HFFc6 (cell line): Measurements from ENCODE around the gene EIF5A2. TPM values are rescaled to one million over a fixed set of nuclear protein-coding genes. Genes with fewer than 3 reads are reported as not detected.

Source experiments
- DNase-seq: peaks from one replicate; pipeline ENCODE4 v3.0.0-alpha.2; 2018
- H3K27ac Mint-ChIP-seq: 2 replicates; pipeline ENCODE4 v1.8.0; 2020; ENCODE audit warnings: mild to moderate bottlenecking, mixed read lengths
- H3K27me3 Mint-ChIP-seq: 2 replicates; pipeline ENCODE4 v1.8.0; 2021; ENCODE audit warnings: mild to moderate bottlenecking, moderate library complexity, mixed read lengths; ENCODE audit not compliant: insufficient read depth
- H3K36me3 Mint-ChIP-seq: 2 replicates; pipeline ENCODE4 v1.8.0; 2021; ENCODE audit warnings: low read depth, mixed read lengths
- H3K4me1 Mint-ChIP-seq: 2 replicates; pipeline ENCODE4 v1.8.0; 2020; ENCODE audit warnings: low read depth, mixed read lengths
- H3K4me3 Mint-ChIP-seq: 2 replicates; pipeline ENCODE4 v1.8.0; 2020; ENCODE audit warnings: mild to moderate bottlenecking, moderate library complexity, mixed read lengths
- H3K9me3 Mint-ChIP-seq: 2 replicates; pipeline ENCODE4 v1.8.0; 2020; ENCODE audit warnings: mild to moderate bottlenecking, mixed read lengths
- CTCF ChIP-seq: fragments of 200-600 bp; sonication (generic); IDR thresholded peaks from 2 replicates; pipeline ENCODE4 v1.5.0; 2021; ENCODE audit warnings: antibody characterized with exemption, mild to moderate bottlenecking
- total RNA-seq, 6 experiments: library from RNA; stranded (reverse); fragmentation: NEBNext Ultra II Directional; extraction: Animal tissue kit (Norgen Biotek cat#: 25700); gene quantifications; 2 replicates in 1 of 6; 3 replicates in 5 of 6; pipeline ENCODE4 v1.2.3, GENCODE V29; 2021

EIF5A2 gene
- total RNA-seq, 6 experiments from 2014 or later: 30.5 to 38.1 (median 36.1) TPM

GRCh38 chr3:170914690-170915089 lies 6.3 kb upstream of the EIF5A2 start:
- no peak for DNase-seq
- Mint-ChIP-seq H3K4me3 (no peak overlapping the region), H3K4me1 (peaks cover 8% of the 10 kb centered on the region), H3K9me3 (peaks cover 37% of the 10 kb centered on the region), H3K27ac (no peak overlapping the region), H3K27me3 (peaks cover 17% of the 10 kb centered on the region), H3K36me3 (peaks cover 18% of the 10 kb centered on the region)
- TF ChIP-seq CTCF: no peak

GRCh38 chr3:170914212-170914611 lies 5.8 kb upstream of the EIF5A2 start:
- TF ChIP-seq CTCF: no peak
- DNase-seq: no peak
- Mint-ChIP-seq H3K4me3 (no peak overlapping the region), H3K9me3 (peaks cover 37% of the 10 kb centered on the region), H3K4me1 (peaks cover 13% of the 10 kb centered on the region), H3K36me3 (peaks cover 18% of the 10 kb centered on the region), H3K27ac (no peak overlapping the region), H3K27me3 (peaks cover 17% of the 10 kb centered on the region)

- no peak overlapping the region for H3K27ac Mint-ChIP-seq
- H3K27me3 Mint-ChIP-seq: peaks cover 9% of the 10 kb centered on the region
- H3K9me3 Mint-ChIP-seq: peaks cover 26% of the 10 kb centered on the region
- DNase-seq: no peak
- no peak overlapping the region for H3K4me3 Mint-ChIP-seq
- H3K36me3 Mint-ChIP-seq: peaks cover 15% of the 10 kb centered on the region; the same call in 1 of the 2 replicates
- peaks cover 37% of the 10 kb centered on the region for H3K4me1 Mint-ChIP-seq
- TF ChIP-seq CTCF: no peak
Measured at GRCh38 chr3:170911051-170911450, 2.6 kb upstream of the EIF5A2 start.

GRCh38 chr3:170910542-170910941 lies 2.1 kb upstream of the EIF5A2 start:
- Mint-ChIP-seq H3K4me1 (peaks cover 42% of the 10 kb centered on the region), H3K4me3 (no peak overlapping the region), H3K27ac (no peak overlapping the region), H3K9me3 (peaks cover 26% of the 10 kb centered on the region), H3K27me3 (peaks cover 9% of the 10 kb centered on the region), H3K36me3 (peaks cover 19% of the 10 kb centered on the region; the same call in 1 of the 2 replicates)
- no peak for DNase-seq
- TF ChIP-seq CTCF: no peak

- Mint-ChIP-seq H3K27me3 (peaks cover 9% of the 10 kb centered on the region), H3K36me3 (peaks cover 21% of the 10 kb centered on the region; the same call in 1 of the 2 replicates), H3K4me1 (peaks cover 36% of the 10 kb centered on the region), H3K4me3 (peak overlapping the region; percentile 73), H3K9me3 (peaks cover 26% of the 10 kb centered on the region), H3K27ac (peak overlapping the region; percentile 94)
- no peak for TF ChIP-seq CTCF
- DNase-seq: peak; percentile 92
Measured at GRCh38 chr3:170909129-170909903, 879 bp upstream of the EIF5A2 start.
